WTC11 (cell line): ENCODE results near the gene AP5M1. TPM values are rescaled to one million over a fixed set of nuclear protein-coding genes. Genes with fewer than 3 reads are reported as not detected.

Experiments used
- ATAC-seq: fragments of 200-7000 bp; cut with Tn5 transposase; 2 replicates; pipeline ENCODE4 v1.10.0; 2021; ENCODE audit warnings: mild to moderate bottlenecking, moderate library complexity
- Bru-seq: library from RNA; stranded (reverse); fragments of 400-500 nt; gene quantifications from one replicate; lab custom pipeline; 2021; lab: Mats Ljungman, UMichigan
- CTCF ChIA-PET: fragments of 300-600 bp; sonication (Branson Sonifier 250); formaldehyde crosslinking; loops from one replicate; lab custom pipeline; 2021; ENCODE audit warnings: antibody characterized with exemption; lab: Charles Lee
- POLR2A ChIA-PET: fragments of 350-600 bp; sonication (Branson Sonifier 250); formaldehyde crosslinking; loops from one replicate; lab custom pipeline; 2021; ENCODE audit warnings: antibody characterized with exemption; lab: Charles Lee
- DNase-seq: peaks from one replicate; pipeline ENCODE4 v3.0.0; 2021; ENCODE audit warnings: low spot score
- H3K27ac Mint-ChIP-seq: 2 replicates; pipeline ENCODE4 v1.8.0; 2021; ENCODE audit warnings: mixed read lengths
- H3K27me3 Mint-ChIP-seq: 2 replicates; pipeline ENCODE4 v1.8.0; 2021; ENCODE audit warnings: low read depth, mild to moderate bottlenecking, moderate library complexity, mixed read lengths
- H3K36me3 Mint-ChIP-seq: 2 replicates; pipeline ENCODE4 v1.8.0; 2021; ENCODE audit warnings: mixed read lengths
- H3K4me1 Mint-ChIP-seq: 2 replicates; pipeline ENCODE4 v1.8.0; 2022; ENCODE audit warnings: mixed read lengths
- H3K4me3 Mint-ChIP-seq: 2 replicates; pipeline ENCODE4 v1.8.0; 2021; ENCODE audit warnings: mild to moderate bottlenecking, moderate library complexity, mixed read lengths
- H3K9me3 Mint-ChIP-seq: 2 replicates; pipeline ENCODE4 v1.8.0; 2021; ENCODE audit warnings: mixed read lengths
- AR ChIP-seq: fragments of 250-450 bp; sonication (Bioruptor Pico); IDR thresholded peaks from 2 replicates; pipeline ENCODE4 v1.9.0; 2021; ENCODE audit warnings: mild to moderate bottlenecking
- ATF6 ChIP-seq: sonication (generic); formaldehyde crosslinking; IDR thresholded peaks from 2 replicates; pipeline ENCODE4 v1.8.1; 2023; ENCODE audit warnings: mild to moderate bottlenecking, missing genetic modification reagents
- CREM ChIP-seq: sonication (generic); formaldehyde crosslinking; IDR thresholded peaks from 2 replicates; pipeline ENCODE4 v1.8.1; 2022; ENCODE audit warnings: mild to moderate bottlenecking, missing genetic modification reagents, moderate library complexity
- ELF4 ChIP-seq: sonication (generic); formaldehyde crosslinking; IDR thresholded peaks from 2 replicates; pipeline ENCODE4 v1.8.1; 2022; ENCODE audit warnings: low read depth, mild to moderate bottlenecking, moderate library complexity, missing genetic modification reagents
- FOXP1 ChIP-seq: sonication (generic); formaldehyde crosslinking; IDR thresholded peaks from 2 replicates; pipeline ENCODE4 v1.8.0; 2022; ENCODE audit warnings: missing genetic modification reagents, mild to moderate bottlenecking, moderate library complexity, borderline replicate concordance
- GABPB1 ChIP-seq: sonication (generic); formaldehyde crosslinking; IDR thresholded peaks from 2 replicates; pipeline ENCODE4 v1.8.1; 2023; ENCODE audit warnings: mild to moderate bottlenecking, missing genetic modification reagents
- KAT7 ChIP-seq: sonication (generic); formaldehyde crosslinking; IDR thresholded peaks from 2 replicates; pipeline ENCODE4 v1.8.1; 2023; ENCODE audit warnings: missing genetic modification reagents, mild to moderate bottlenecking, borderline replicate concordance
- MAX ChIP-seq: sonication (generic); formaldehyde crosslinking; IDR thresholded peaks from 2 replicates; pipeline ENCODE4 v1.8.0; 2022; ENCODE audit warnings: mild to moderate bottlenecking, missing genetic modification reagents
- NR3C1 ChIP-seq: sonication (generic); formaldehyde crosslinking; conservative IDR thresholded peaks from 2 replicates; pipeline ENCODE4 v1.8.1; 2023; ENCODE audit warnings: low read depth, mild to moderate bottlenecking, missing genetic modification reagents
- SMAD3 ChIP-seq: sonication (generic); formaldehyde crosslinking; IDR thresholded peaks from 2 replicates; pipeline ENCODE4 v1.8.0; 2022; ENCODE audit warnings: missing genetic modification reagents, mild to moderate bottlenecking, borderline replicate concordance
- TCF7 ChIP-seq: sonication (generic); formaldehyde crosslinking; IDR thresholded peaks from 2 replicates; pipeline ENCODE4 v1.8.0; 2022; ENCODE audit warnings: mild to moderate bottlenecking, low read depth, missing genetic modification reagents, moderate library complexity
- TEAD1 ChIP-seq: sonication (generic); formaldehyde crosslinking; IDR thresholded peaks from 2 replicates; pipeline ENCODE4 v1.8.0; 2022; ENCODE audit warnings: mild to moderate bottlenecking, missing genetic modification reagents
- TEAD4 ChIP-seq: sonication (generic); formaldehyde crosslinking; IDR thresholded peaks from 2 replicates; pipeline ENCODE4 v1.8.0; 2022; ENCODE audit warnings: mild to moderate bottlenecking, missing genetic modification reagents
- ZMAT4 ChIP-seq: fragments of 250-450 bp; sonication (Bioruptor Pico); IDR thresholded peaks from 2 replicates; pipeline ENCODE4 v1.9.0; 2021; ENCODE audit warnings: mild to moderate bottlenecking
- ZNF219 ChIP-seq: sonication (generic); formaldehyde crosslinking; IDR thresholded peaks from 2 replicates; pipeline ENCODE4 v1.8.0; 2023; ENCODE audit warnings: missing genetic modification reagents, mild to moderate bottlenecking, borderline replicate concordance
- ZNF232 ChIP-seq: sonication (generic); formaldehyde crosslinking; IDR thresholded peaks from 2 replicates; pipeline ENCODE4 v1.8.0; 2022; ENCODE audit warnings: mild to moderate bottlenecking, missing genetic modification reagents
- ZNF317 ChIP-seq: sonication (generic); formaldehyde crosslinking; IDR thresholded peaks from 2 replicates; pipeline ENCODE4 v1.8.1; 2023; ENCODE audit warnings: low read depth, mild to moderate bottlenecking, moderate library complexity, missing genetic modification reagents, borderline replicate concordance
- ZNF423 ChIP-seq: fragments of 250-450 bp; sonication (Bioruptor Pico); IDR thresholded peaks from 2 replicates; pipeline ENCODE4 v2.1.2; 2022; ENCODE audit warnings: mild to moderate bottlenecking, moderate library complexity
- ZNF671 ChIP-seq: fragments of 250-450 bp; sonication (Bioruptor Pico); IDR thresholded peaks from 2 replicates; pipeline ENCODE4 v1.8.0; 2021; ENCODE audit warnings: mild to moderate bottlenecking
- long read RNA-seq, 3 experiments: library from RNA in 1 of 3; library from capped mRNA in 1 of 3; library from polyadenylated mRNA in 1 of 3; unstranded in 2 of 3; stranded (forward) in 1 of 3; transcript quantifications; one replicate each; pipeline ENCODE4 v2.0.0, GENCODE V29; 2021
- total RNA-seq: library from RNA; stranded (reverse); gene quantifications from 3 replicates; pipeline ENCODE4 v1.2.3, GENCODE V29; 2021
- TF ChIP-seq, protein P1 (sequence below): sonication (generic); formaldehyde crosslinking; IDR thresholded peaks from 2 replicates; pipeline ENCODE4 v1.8.1; 2023; ENCODE audit warnings: mild to moderate bottlenecking, moderate library complexity, missing genetic modification reagents
- TF ChIP-seq, protein P2 (sequence below): sonication (generic); formaldehyde crosslinking; IDR thresholded peaks from 2 replicates; pipeline ENCODE4 v1.8.1; 2023; ENCODE audit warnings: mild to moderate bottlenecking, missing genetic modification reagents
- TF ChIP-seq, protein P3 (sequence below): sonication (generic); formaldehyde crosslinking; IDR thresholded peaks from 2 replicates; pipeline ENCODE4 v1.8.1; 2022; ENCODE audit warnings: mild to moderate bottlenecking, moderate library complexity, missing genetic modification reagents

AP5M1 gene
- total RNA-seq = 40.4 to 48.5 TPM (median 43.8 TPM) in 3 replicates
- Bru-seq, nascent RNA = percentile 91 among the genes with signal in this experiment
- long read RNA-seq, experiment 1, full-length matches to known transcripts = 157 of 209 reads
- long read RNA-seq, experiment 1, partial matches to known transcripts = 12 of 209 reads
- long read RNA-seq, experiment 1, other reads (novel, unspliced or antisense) = 40 of 209 reads
- long read RNA-seq, experiment 2, full-length matches to known transcripts = 27 of 51 reads
- long read RNA-seq, experiment 2, partial matches to known transcripts = 5 of 51 reads
- long read RNA-seq, experiment 2, other reads (novel, unspliced or antisense) = 19 of 51 reads
- long read RNA-seq, experiment 3, full-length matches to known transcripts = 44 of 59 reads
- long read RNA-seq, experiment 3, partial matches to known transcripts = 2 of 59 reads
- long read RNA-seq, experiment 3, other reads (novel, unspliced or antisense) = 13 of 59 reads

DNA sequence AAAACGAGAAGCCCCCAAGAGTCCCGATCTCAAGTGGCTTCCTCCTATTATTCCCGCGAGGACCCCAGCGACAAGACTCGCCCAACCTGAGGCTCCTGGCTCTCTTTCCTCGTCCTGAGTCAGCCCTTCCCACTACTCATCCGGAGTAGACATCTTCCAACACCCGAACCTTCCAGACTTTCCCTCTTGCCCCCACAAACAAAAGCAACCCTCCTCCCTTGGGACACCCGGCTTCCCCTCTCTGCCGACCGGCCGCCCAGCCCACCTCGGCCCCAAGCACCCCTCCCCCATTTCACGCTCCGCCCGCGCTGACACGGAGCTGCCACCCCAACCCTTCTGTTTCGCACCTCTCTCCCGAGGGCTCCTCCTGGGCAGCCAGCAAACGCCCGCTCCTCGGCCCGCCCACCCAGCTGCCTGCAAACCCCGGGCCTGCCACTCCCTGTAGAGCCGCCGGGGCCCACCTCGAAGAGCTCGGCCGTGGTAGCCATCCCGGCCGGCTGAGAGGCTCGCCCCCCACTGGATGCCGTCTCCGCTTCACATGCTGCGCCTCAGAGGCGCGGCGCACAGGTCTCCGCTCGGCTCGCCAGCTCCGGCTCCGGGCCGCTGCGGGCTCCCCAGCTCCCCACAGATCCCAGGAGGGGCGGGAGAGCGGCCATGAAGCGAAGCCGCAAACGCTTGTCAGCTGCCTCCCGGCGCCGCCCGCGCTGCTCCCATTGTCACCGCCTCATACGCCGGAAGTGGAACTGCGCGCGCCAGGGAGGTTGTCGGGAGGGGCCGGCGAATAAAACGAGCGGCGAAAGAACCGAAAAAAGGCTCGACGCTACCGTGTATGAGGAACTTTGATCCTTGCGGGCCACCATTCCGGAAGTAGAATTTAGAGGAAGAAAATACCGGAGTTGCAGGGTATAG is at the start of gene AP5M1, which contains the start of gene EXOC5:
TSS of gene AP5M1 (plus strand) at position 811 of the 909 bp plus-strand sequence. CDS start 344 bp downstream, outside the sequence.
TSS of gene EXOC5 (minus strand) at position 745 of the 909 bp plus-strand sequence. CDS start at position 488, 257 bp downstream.
- POLR2A ChIA-PET = no interaction called here
- H3K4me3 Mint-ChIP-seq = peak within 1 kb of the TSS; percentile 99
- TF ChIP-seq CREM (CRISPR knock-in tag) (peak; percentile 53; the same call in 1 of the 2 replicates), ZMAT4 (CRISPR knock-in tag) (no peak), KAT7 (0 out of 2 replicates have a peak, but pooled peaks have one; percentile 55), ZNF219 (CRISPR knock-in tag) (no peak), ATF6 (CRISPR knock-in tag) (no peak), ZNF232 (CRISPR knock-in tag) (0 out of 2 replicates have a peak, but pooled peaks have one; percentile 20), ZNF423 (CRISPR knock-in tag) (no peak), ZNF317 (CRISPR knock-in tag) (peak; percentile 51; the same call in 1 of the 2 replicates), AR (no peak), NR3C1 (0 out of 2 replicates have a peak, but pooled peaks have one; percentile 78), GABPB1 (CRISPR knock-in tag) (peak; percentile 64; the same call in 1 of the 2 replicates), TCF7 (CRISPR knock-in tag) (no peak), MAX (CRISPR knock-in tag) (peak; percentile 80), TEAD4 (0 out of 2 replicates have a peak, but pooled peaks have one; percentile 15), ZNF671 (CRISPR knock-in tag) (no peak), ELF4 (CRISPR knock-in tag) (0 out of 2 replicates have a peak, but pooled peaks have one; percentile 27), TEAD1 (CRISPR knock-in tag) (peak; percentile 29; the same call in 1 of the 2 replicates), FOXP1 (peak; percentile 59; the same call in 1 of the 2 replicates), SMAD3 (CRISPR knock-in tag) (peak; percentile 74; the same call in 1 of the 2 replicates)
- TF ChIP-seq, protein P1, sequence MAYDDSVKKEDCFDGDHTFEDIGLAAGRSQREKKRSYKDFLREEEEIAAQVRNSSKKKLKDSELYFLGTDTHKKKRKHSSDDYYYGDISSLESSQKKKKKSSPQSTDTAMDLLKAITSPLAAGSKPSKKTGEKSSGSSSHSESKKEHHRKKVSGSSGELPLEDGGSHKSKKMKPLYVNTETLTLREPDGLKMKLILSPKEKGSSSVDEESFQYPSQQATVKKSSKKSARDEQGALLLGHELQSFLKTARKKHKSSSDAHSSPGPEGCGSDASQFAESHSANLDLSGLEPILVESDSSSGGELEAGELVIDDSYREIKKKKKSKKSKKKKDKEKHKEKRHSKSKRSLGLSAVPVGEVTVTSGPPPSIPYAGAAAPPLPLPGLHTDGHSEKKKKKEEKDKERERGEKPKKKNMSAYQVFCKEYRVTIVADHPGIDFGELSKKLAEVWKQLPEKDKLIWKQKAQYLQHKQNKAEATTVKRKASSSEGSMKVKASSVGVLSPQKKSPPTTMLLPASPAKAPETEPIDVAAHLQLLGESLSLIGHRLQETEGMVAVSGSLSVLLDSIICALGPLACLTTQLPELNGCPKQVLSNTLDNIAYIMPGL = peak; percentile 95
- TF ChIP-seq, protein P2, sequence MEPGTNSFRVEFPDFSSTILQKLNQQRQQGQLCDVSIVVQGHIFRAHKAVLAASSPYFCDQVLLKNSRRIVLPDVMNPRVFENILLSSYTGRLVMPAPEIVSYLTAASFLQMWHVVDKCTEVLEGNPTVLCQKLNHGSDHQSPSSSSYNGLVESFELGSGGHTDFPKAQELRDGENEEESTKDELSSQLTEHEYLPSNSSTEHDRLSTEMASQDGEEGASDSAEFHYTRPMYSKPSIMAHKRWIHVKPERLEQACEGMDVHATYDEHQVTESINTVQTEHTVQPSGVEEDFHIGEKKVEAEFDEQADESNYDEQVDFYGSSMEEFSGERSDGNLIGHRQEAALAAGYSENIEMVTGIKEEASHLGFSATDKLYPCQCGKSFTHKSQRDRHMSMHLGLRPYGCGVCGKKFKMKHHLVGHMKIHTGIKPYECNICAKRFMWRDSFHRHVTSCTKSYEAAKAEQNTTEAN (CRISPR knock-in tag) = 0 out of 2 replicates have a peak, but pooled peaks have one; percentile 33
- TF ChIP-seq, protein P3, sequence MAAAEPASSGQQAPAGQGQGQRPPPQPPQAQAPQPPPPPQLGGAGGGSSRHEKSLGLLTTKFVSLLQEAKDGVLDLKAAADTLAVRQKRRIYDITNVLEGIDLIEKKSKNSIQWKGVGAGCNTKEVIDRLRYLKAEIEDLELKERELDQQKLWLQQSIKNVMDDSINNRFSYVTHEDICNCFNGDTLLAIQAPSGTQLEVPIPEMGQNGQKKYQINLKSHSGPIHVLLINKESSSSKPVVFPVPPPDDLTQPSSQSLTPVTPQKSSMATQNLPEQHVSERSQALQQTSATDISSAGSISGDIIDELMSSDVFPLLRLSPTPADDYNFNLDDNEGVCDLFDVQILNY (CRISPR knock-in tag) = peak; percentile 74

More for the DNA sequence above, at the start of gene AP5M1, which contains the start of gene EXOC5:
- ATAC-seq (peak; percentile 86), DNase-seq (peak; percentile 91)
- Mint-ChIP-seq H3K27ac (peak within 1 kb of the TSS; percentile 100), H3K4me1 (peaks cover 45% of the 10 kb centered on the region), H3K27me3 (no peaks in the 10 kb centered on the region), H3K9me3 (no peaks in the 10 kb centered on the region), H3K36me3 (0 out of 2 replicates have a peak, but pooled peaks cover 3% of the 10 kb centered on the region)
- CTCF ChIA-PET = no interaction called here
